ENCODE measurements around the gene GRIK5. TPM values are rescaled to one million over a fixed set of nuclear protein-coding genes. Genes with fewer than 3 reads are reported as not detected.
"Not testable (repeated sequence)": the region's sequence is repeated elsewhere in the genome, so short reads cannot be mapped to it uniquely, and the experiment has no call there.

GRIK5 gene
- polyA plus RNA-seq, 5 donors: 3.8 to 8.0 (median 6.0) TPM

- no peak for DNase-seq
These were observed 47.4 kb downstream of the GRIK5 start for GRCh38 chr19:42022616-42023015.

GRCh38 chr19:42021185-42021584 lies 48.8 kb downstream of the GRIK5 start:
- DNase-seq: no peak

- DNase-seq: no peak
These were observed 51.4 kb downstream of the GRIK5 start for GRCh38 chr19:42018503-42019193.

GRCh38 chr19:42017040-42017439 lies 53.0 kb downstream of the GRIK5 start:
- no peak for DNase-seq

- not testable (repeated sequence) for DNase-seq
These were observed 57.3 kb downstream of the GRIK5 start for GRCh38 chr19:42012747-42013146.

GRCh38 chr19:42010245-42011126 lies 59.5 kb downstream of the GRIK5 start:
- DNase-seq: no peak

GRCh38 chr19:42006569-42006968 lies 63.4 kb downstream of the GRIK5 start:
- no peak for DNase-seq

- DNase-seq: no peak
These were observed 64.5 kb downstream of the GRIK5 start for GRCh38 chr19:42005504-42005903.

- DNase-seq: no peak
These were observed 66.3 kb downstream of the GRIK5 start for GRCh38 chr19:42003506-42004294.

- no peak for DNase-seq
These were observed 70.2 kb downstream of the GRIK5 start for GRCh38 chr19:41999878-42000208.

- no peak for DNase-seq
These were observed 70.7 kb downstream of the GRIK5 start for GRCh38 chr19:41999071-41999877.

- DNase-seq: no peak
These were observed 71.6 kb downstream of the GRIK5 start for GRCh38 chr19:41998246-41999020.

GRCh38 chr19:41997851-41998229 lies 72.2 kb downstream of the GRIK5 start:
- DNase-seq: no peak

GRCh38 chr19:41997121-41997850 lies 72.7 kb downstream of the GRIK5 start:
- peak in 1 of 2 donors; percentile 20 for DNase-seq

GRCh38 chr19:41995959-41996797 lies 73.8 kb downstream of the GRIK5 start:
- no peak for DNase-seq

- no peak for DNase-seq
These were observed 74.7 kb downstream of the GRIK5 start for GRCh38 chr19:41994994-41995958.

GRCh38 chr19:41994521-41994971 lies 75.5 kb downstream of the GRIK5 start:
- no peak for DNase-seq

All from right lung (tissue), 5 donors.